H9 (cell line): ENCODE data around the gene BMERB1. TPM values are rescaled to one million over a fixed set of nuclear protein-coding genes. Genes with fewer than 3 reads are reported as not detected.

Source experiments
- DNase-seq: peaks from one replicate; pipeline ENCODE4 v3.0.0-alpha.2; 2017
- H2AFZ ChIP-seq: one replicate; pipeline ENCODE4 v1.6.1; 2013; ENCODE audit warnings: mild to moderate bottlenecking, low read length, control low read depth, moderate library complexity
- H2AK5ac ChIP-seq: 2 replicates; pipeline ENCODE4 v1.6.1; 2013; ENCODE audit warnings: low read length, control low read depth, mixed read lengths; ENCODE audit not compliant: insufficient read length
- H2BK120ac ChIP-seq: one replicate; pipeline ENCODE4 v1.6.1; 2013; ENCODE audit warnings: low read depth, mild to moderate bottlenecking, low read length, control low read depth, inconsistent platforms; ENCODE audit not compliant: poor library complexity, severe bottlenecking
- H2BK12ac ChIP-seq: 2 replicates; pipeline ENCODE4 v1.6.1; 2013; ENCODE audit warnings: low read length, control low read depth, mixed read lengths, low read depth; ENCODE audit not compliant: insufficient read length
- H2BK15ac ChIP-seq: 2 replicates; pipeline ENCODE4 v1.6.1; 2013; ENCODE audit warnings: low read depth, low read length, control low read depth
- H2BK20ac ChIP-seq: one replicate; pipeline ENCODE4 v1.6.1; 2013; ENCODE audit warnings: low read depth, mild to moderate bottlenecking, low read length, control low read depth, inconsistent platforms; ENCODE audit not compliant: poor library complexity, severe bottlenecking
- H2BK5ac ChIP-seq: 2 replicates; pipeline ENCODE4 v1.6.1; 2013; ENCODE audit warnings: low read length, control low read depth, mixed read lengths; ENCODE audit not compliant: insufficient read length
- H3K14ac ChIP-seq: 2 replicates; pipeline ENCODE4 v1.6.1; 2013; ENCODE audit warnings: low read length, control low read depth; ENCODE audit not compliant: insufficient read depth
- H3K18ac ChIP-seq: 2 replicates; pipeline ENCODE4 v1.6.1; 2013; ENCODE audit warnings: low read depth, mild to moderate bottlenecking, mixed read lengths, low read length, control low read depth; ENCODE audit not compliant: insufficient read length
- H3K23ac ChIP-seq: 2 replicates; pipeline ENCODE4 v1.6.1; 2013; ENCODE audit warnings: low read length, control low read depth, mixed read lengths, low read depth; ENCODE audit not compliant: insufficient read length
- H3K23me2 ChIP-seq: 2 replicates; pipeline ENCODE4 v1.6.1; 2013; ENCODE audit warnings: low read depth, mild to moderate bottlenecking, mixed read lengths, low read length, control low read depth; ENCODE audit not compliant: insufficient read length, poor library complexity, severe bottlenecking
- H3K27ac ChIP-seq: 2 replicates; pipeline ENCODE4 v1.5.1; 2013; ENCODE audit warnings: low read length, control low read depth, mixed read lengths, low read depth; ENCODE audit not compliant: insufficient read length
- H3K27me3 ChIP-seq: 2 replicates; pipeline ENCODE4 v1.6.1; 2013; ENCODE audit warnings: low read length, control low read depth, inconsistent platforms; ENCODE audit not compliant: insufficient read depth
- H3K4ac ChIP-seq: 2 replicates; pipeline ENCODE4 v1.6.1; 2013; ENCODE audit warnings: low read depth, mild to moderate bottlenecking, control low read depth, inconsistent platforms, low read length, moderate library complexity
- H3K4me1 ChIP-seq: 2 replicates; pipeline ENCODE4 v1.6.1; 2013; ENCODE audit warnings: low read length, control low read depth, inconsistent platforms; ENCODE audit not compliant: insufficient read depth
- H3K4me2 ChIP-seq: 2 replicates; pipeline ENCODE4 v1.6.1; 2013; ENCODE audit warnings: low read length, control low read depth, mixed read lengths; ENCODE audit not compliant: insufficient read length, insufficient read depth
- H3K56ac ChIP-seq: 2 replicates; pipeline ENCODE4 v1.6.1; 2013; ENCODE audit warnings: low read depth, mild to moderate bottlenecking, mixed read lengths, low read length, control low read depth; ENCODE audit not compliant: insufficient read length
- H3K79me1 ChIP-seq: 2 replicates; pipeline ENCODE4 v1.6.1; 2013; ENCODE audit warnings: low read depth, mild to moderate bottlenecking, moderate library complexity, low read length, control low read depth, inconsistent platforms; ENCODE audit not compliant: insufficient read depth, poor library complexity, severe bottlenecking
- H3K79me2 ChIP-seq: 2 replicates; pipeline ENCODE4 v1.6.1; 2013; ENCODE audit warnings: low read length, control low read depth, inconsistent platforms; ENCODE audit not compliant: insufficient read depth
- H3K9ac ChIP-seq: 2 replicates; pipeline ENCODE4 v1.6.1; 2013; ENCODE audit warnings: low read length, control low read depth, mixed read lengths; ENCODE audit not compliant: insufficient read length; ENCODE audit errors: extremely low read depth
- H3K9me3 ChIP-seq: one replicate; pipeline ENCODE4 v1.6.1; 2013; ENCODE audit warnings: low read depth, low read length, inconsistent platforms; ENCODE audit not compliant: control insufficient read depth
- H3T11ph ChIP-seq: one replicate; pipeline ENCODE4 v1.6.1; 2013; ENCODE audit warnings: mild to moderate bottlenecking, low read length, control low read depth, inconsistent platforms
- H4K20me1 ChIP-seq: one replicate; pipeline ENCODE4 v1.6.1; 2013; ENCODE audit not compliant: control insufficient read depth, insufficient read length, insufficient read depth
- H4K5ac ChIP-seq: 2 replicates; pipeline ENCODE4 v1.6.1; 2013; ENCODE audit warnings: low read depth, mild to moderate bottlenecking, mixed read lengths, low read length, control low read depth; ENCODE audit not compliant: insufficient read length
- H4K8ac ChIP-seq: replicated peaks from 2 replicates; pipeline ENCODE4 v1.6.1; 2013; ENCODE audit warnings: low read length, control low read depth, mixed read lengths, low read depth; ENCODE audit not compliant: insufficient read length
- H4K91ac ChIP-seq: 2 replicates; pipeline ENCODE4 v1.6.1; 2013; ENCODE audit warnings: low read depth, mild to moderate bottlenecking, moderate library complexity, mixed read lengths, low read length, control low read depth; ENCODE audit not compliant: insufficient read length
- H3K27ac Mint-ChIP-seq, 3 experiments: 2 replicates in 2 of 3; 3 replicates in 1 of 3; pipeline ENCODE4 v1.8.0; 2020 to 2021; ENCODE audit warnings: mixed read lengths in 3 of 3, mild to moderate bottlenecking in 1 of 3, moderate library complexity in 1 of 3
- H3K27me3 Mint-ChIP-seq: 2 replicates; pipeline ENCODE4 v1.8.0; 2021; ENCODE audit warnings: low read depth, mild to moderate bottlenecking, moderate library complexity, mixed read lengths
- H3K36me3 Mint-ChIP-seq, 3 experiments: 2 replicates in 2 of 3; 3 replicates in 1 of 3; pipeline ENCODE4 v1.8.0; 2020 to 2021; ENCODE audit warnings: low read depth in 3 of 3, mixed read lengths in 3 of 3; ENCODE audit not compliant: insufficient read depth in 1 of 3
- H3K4me1 Mint-ChIP-seq, 2 experiments: 2 replicates each; pipeline ENCODE4 v1.8.0; 2020; ENCODE audit warnings: mixed read lengths in 2 of 2
- H3K4me3 Mint-ChIP-seq, 2 experiments: 2 replicates in 1 of 2; 3 replicates in 1 of 2; pipeline ENCODE4 v1.8.0; 2020 to 2021; ENCODE audit warnings: mild to moderate bottlenecking in 2 of 2, mixed read lengths in 2 of 2, moderate library complexity in 1 of 2
- H3K9me3 Mint-ChIP-seq, 2 experiments: 2 replicates in 1 of 2; 3 replicates in 1 of 2; pipeline ENCODE4 v1.8.0; 2020; ENCODE audit warnings: mild to moderate bottlenecking in 2 of 2, mixed read lengths in 2 of 2, moderate library complexity in 1 of 2
- WGBS: extraction: QIAGEN DNeasy Blood & Tissue Kit; methylation state at CpG from one replicate; pipeline ENCODE4 v1.1.7; 2013; ENCODE audit warnings: missing lambda C conversion rate, low lambda C conversion rate, mixed read lengths; ENCODE audit not compliant: insufficient read length; ENCODE audit errors: extremely low coverage; 5-methylcytosine and 5-hydroxymethylcytosine counted together
- total RNA-seq: library from RNA; stranded (reverse); gene quantifications from 2 replicates; pipeline ENCODE4 v1.2.1, GENCODE V29; 2021
- TF ChIP-seq, protein P1 (sequence below): fragments of 200-600 bp; sonication (generic); conservative IDR thresholded peaks from 3 replicates; pipeline ENCODE4 v1.8.0; 2021; ENCODE audit warnings: antibody characterized with exemption, mild to moderate bottlenecking

Gene BMERB1
- total RNA-seq, 1 experiment from 2014 or later, result 19.5 TPM

DNA sequence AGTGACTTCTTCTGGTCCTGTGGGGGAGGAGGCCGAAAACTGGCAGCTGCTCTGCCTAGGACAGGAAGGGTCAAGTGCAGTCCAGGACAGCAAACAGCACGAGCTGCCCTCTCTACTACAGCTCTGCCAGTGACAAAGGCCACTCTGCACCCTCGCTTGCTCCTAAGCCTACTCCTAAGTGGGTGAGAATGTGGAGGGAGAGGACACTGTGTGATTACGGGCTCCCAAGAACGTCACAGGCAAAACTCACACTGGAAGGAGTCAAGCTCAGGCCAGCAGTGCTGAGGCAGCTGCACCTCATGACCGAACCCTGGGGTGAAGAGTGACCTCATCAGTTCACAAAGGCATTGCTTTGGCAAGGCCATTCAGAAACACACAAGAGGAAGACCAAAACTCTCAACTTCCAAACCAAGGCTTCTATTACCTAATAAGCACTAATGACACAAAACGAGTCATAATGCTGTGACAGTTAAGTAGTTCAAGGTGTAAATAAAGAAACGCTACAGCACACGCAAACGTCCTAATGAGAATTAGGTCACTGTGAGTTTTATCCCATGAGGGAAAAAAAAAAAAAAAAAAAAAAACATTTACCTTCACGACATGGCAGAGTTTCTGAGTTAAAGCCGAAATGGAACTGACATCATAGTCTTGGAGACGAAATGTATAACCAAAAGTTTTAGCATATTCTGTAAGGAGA is 173.5 kb downstream of the BMERB1 start:
- Histone ChIP-seq H3K18ac (no peak overlapping the region), H2AK5ac (no peak overlapping the region), H3K79me1 (no peaks in the 10 kb centered on the region), H2BK15ac (no peak overlapping the region), H4K5ac (no peak overlapping the region), H2AFZ (no peak overlapping the region), H4K91ac (no peak overlapping the region), H3K27ac (no peak overlapping the region), H3T11ph (no peak overlapping the region), H2BK5ac (no peak overlapping the region), H4K8ac (no peak overlapping the region), H3K9me3 (no peaks in the 10 kb centered on the region), H3K9ac (no peak overlapping the region), H3K23ac (no peak overlapping the region), H2BK20ac (no peak overlapping the region), H4K20me1 (no peaks in the 10 kb centered on the region), H3K27me3 (no peaks in the 10 kb centered on the region), H3K4me1 (no peaks in the 10 kb centered on the region), H3K4me2 (no peak overlapping the region), H2BK120ac (no peak overlapping the region), H3K56ac (no peak overlapping the region), H3K79me2 (no peaks in the 10 kb centered on the region), H3K4ac (no peak overlapping the region), H3K14ac (no peak overlapping the region), H3K23me2 (no peaks in the 10 kb centered on the region), H2BK12ac (no peak overlapping the region)
- WGBS, result no CpG with 5 or more reads among the region's 13 CpGs
- peaks cover 3 to 11% of the 10 kb centered on the region in 2 experiments for H3K4me1 Mint-ChIP-seq
- no peak overlapping the region for H3K4me3 Mint-ChIP-seq
- TF ChIP-seq, protein P1, sequence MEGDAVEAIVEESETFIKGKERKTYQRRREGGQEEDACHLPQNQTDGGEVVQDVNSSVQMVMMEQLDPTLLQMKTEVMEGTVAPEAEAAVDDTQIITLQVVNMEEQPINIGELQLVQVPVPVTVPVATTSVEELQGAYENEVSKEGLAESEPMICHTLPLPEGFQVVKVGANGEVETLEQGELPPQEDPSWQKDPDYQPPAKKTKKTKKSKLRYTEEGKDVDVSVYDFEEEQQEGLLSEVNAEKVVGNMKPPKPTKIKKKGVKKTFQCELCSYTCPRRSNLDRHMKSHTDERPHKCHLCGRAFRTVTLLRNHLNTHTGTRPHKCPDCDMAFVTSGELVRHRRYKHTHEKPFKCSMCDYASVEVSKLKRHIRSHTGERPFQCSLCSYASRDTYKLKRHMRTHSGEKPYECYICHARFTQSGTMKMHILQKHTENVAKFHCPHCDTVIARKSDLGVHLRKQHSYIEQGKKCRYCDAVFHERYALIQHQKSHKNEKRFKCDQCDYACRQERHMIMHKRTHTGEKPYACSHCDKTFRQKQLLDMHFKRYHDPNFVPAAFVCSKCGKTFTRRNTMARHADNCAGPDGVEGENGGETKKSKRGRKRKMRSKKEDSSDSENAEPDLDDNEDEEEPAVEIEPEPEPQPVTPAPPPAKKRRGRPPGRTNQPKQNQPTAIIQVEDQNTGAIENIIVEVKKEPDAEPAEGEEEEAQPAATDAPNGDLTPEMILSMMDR, result no peak
- peaks cover 24 to 77% (median 63%) of the 10 kb centered on the region in 3 experiments; a peak in 6 of 7 replicates for H3K36me3 Mint-ChIP-seq
- no peak for DNase-seq
- H3K27me3 Mint-ChIP-seq, result no peaks in the 10 kb centered on the region
- no peak overlapping the region for H3K27ac Mint-ChIP-seq
- H3K9me3 Mint-ChIP-seq, result no peaks in the 10 kb centered on the region
